ENCODE data around the gene MKNK2. TPM values are rescaled to one million over a fixed set of nuclear protein-coding genes. Genes with fewer than 3 reads are reported as not detected.

Gene MKNK2
- total and polyA plus RNA-seq, 4 donors, result 107 to 333 (median 160) TPM

DNA sequence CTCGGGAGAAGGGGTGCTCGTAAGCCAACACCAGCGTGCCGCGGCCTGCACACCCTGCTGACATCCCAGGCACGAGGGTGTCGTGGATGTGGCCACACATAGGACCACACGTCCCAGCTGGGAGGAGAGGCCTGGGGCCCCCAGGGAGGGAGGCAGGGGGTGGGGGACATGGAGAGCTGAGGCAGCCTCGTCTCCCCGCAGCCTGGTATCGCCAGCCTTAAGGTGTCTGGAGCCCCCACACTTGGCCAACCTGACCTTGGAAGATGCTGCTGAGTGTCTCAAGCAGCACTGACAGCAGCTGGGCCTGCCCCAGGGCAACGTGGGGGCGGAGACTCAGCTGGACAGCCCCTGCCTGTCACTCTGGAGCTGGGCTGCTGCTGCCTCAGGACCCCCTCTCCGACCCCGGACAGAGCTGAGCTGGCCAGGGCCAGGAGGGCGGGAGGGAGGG is 48.0 kb upstream of the MKNK2 start:
- H3K4me1 ChIP-seq (ENCODE audit: control insufficient read depth in 5 of 5, insufficient read depth in 5 of 5, low read length in 5 of 5), result peaks cover 0 to 21% (median 5%) of the 10 kb centered on the region in 5 donors
- H3K9ac ChIP-seq (ENCODE audit: insufficient read depth in 1 of 2, low read length in 2 of 2), result no peak overlapping the region
- WGBS, 2 donors, result 84 to 89% methylated on average over 16 of the region's 16 CpGs
- H3K36me3 ChIP-seq (ENCODE audit: control insufficient read depth in 4 of 4, insufficient read depth in 4 of 4, low read length in 4 of 4), result peaks cover 2 to 41% (median 6%) of the 10 kb centered on the region in 4 donors
- ATAC-seq (ENCODE audit: insufficient read depth, low FRiP score), result no peak
- H3K27ac ChIP-seq (ENCODE audit: low read depth in 1 of 2, low read length in 1 of 2), result no peak overlapping the region
- H3K27me3 ChIP-seq (ENCODE audit: control insufficient read depth in 3 of 3, insufficient read depth in 3 of 3, low read length in 2 of 3), result no peaks in the 10 kb centered on the region
- no peak overlapping the region for H3K4me3 ChIP-seq
- DNase-seq, result no peak
- no peaks in the 10 kb centered on the region for H3K9me3 ChIP-seq (ENCODE audit: control insufficient read depth in 4 of 4, insufficient read depth in 3 of 4, low read length in 3 of 4)
- TF ChIP-seq CTCF (IDR thresholded peaks at IDR 0.05; ENCODE audit: control extremely low read depth, extremely low read depth), result no peak

DNA sequence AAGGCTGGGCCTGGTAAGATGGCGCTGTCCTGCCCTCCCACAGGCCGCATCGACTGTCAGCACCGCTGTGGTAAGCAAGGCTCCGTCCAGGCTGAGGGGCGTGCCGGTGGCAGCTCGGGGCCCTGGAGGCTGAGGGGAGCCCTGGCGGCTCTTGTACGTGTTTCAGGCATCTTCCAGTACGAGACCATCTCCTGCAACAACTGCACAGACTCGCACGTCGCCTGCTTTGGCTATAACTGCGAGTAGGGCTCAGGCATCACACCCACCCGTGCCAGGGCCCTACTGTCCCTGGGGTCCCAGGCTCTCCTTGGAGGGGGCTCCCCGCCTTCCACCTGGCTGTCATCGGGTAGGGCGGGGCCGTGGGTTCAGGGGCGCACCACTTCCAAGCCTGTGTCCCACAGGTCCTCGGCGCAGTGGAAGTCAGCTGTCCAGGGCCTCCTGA is 46.9 kb upstream of the MKNK2 start:
- no peak for ATAC-seq (ENCODE audit: insufficient read depth, low FRiP score)
- Histone ChIP-seq H3K27me3 (ENCODE audit: control insufficient read depth in 3 of 3, insufficient read depth in 3 of 3, low read length in 2 of 3) (no peaks in the 10 kb centered on the region), H3K4me3 (no peak overlapping the region), H3K9me3 (ENCODE audit: control insufficient read depth in 4 of 4, insufficient read depth in 3 of 4, low read length in 3 of 4) (no peaks in the 10 kb centered on the region), H3K9ac (ENCODE audit: insufficient read depth in 1 of 2, low read length in 2 of 2) (no peak overlapping the region), H3K4me1 (ENCODE audit: control insufficient read depth in 5 of 5, insufficient read depth in 5 of 5, low read length in 5 of 5) (peaks cover 0 to 21% (median 5%) of the 10 kb centered on the region in 5 donors), H3K27ac (ENCODE audit: low read depth in 1 of 2, low read length in 1 of 2) (no peak overlapping the region), H3K36me3 (ENCODE audit: control insufficient read depth in 4 of 4, insufficient read depth in 4 of 4, low read length in 4 of 4) (peaks cover 2 to 34% (median 7%) of the 10 kb centered on the region in 4 donors)
- WGBS, 2 donors, result 82 to 85% methylated on average over 23 of the region's 23 CpGs
- no peak for TF ChIP-seq CTCF (IDR thresholded peaks at IDR 0.05; ENCODE audit: control extremely low read depth, extremely low read depth)
- DNase-seq, result no peak

- TF ChIP-seq CTCF (IDR thresholded peaks at IDR 0.05; ENCODE audit: control extremely low read depth, extremely low read depth), result no peak
- ATAC-seq (ENCODE audit: insufficient read depth, low FRiP score), result no peak
- WGBS, 2 donors, result 21 to 28% methylated on average over 29 to 30 of the region's 30 CpGs
- DNase-seq, result peak in 1 of 3 donors; percentile 26
- peaks cover 0 to 21% (median 5%) of the 10 kb centered on the region in 5 donors for H3K4me1 ChIP-seq (ENCODE audit: control insufficient read depth in 5 of 5, insufficient read depth in 5 of 5, low read length in 5 of 5)
- H3K9ac ChIP-seq (ENCODE audit: insufficient read depth in 1 of 2, low read length in 2 of 2), result no peak overlapping the region
- H3K27me3 ChIP-seq (ENCODE audit: control insufficient read depth in 3 of 3, insufficient read depth in 3 of 3, low read length in 2 of 3), result no peaks in the 10 kb centered on the region
- H3K36me3 ChIP-seq (ENCODE audit: control insufficient read depth in 4 of 4, insufficient read depth in 4 of 4, low read length in 4 of 4), result peaks cover 2 to 31% (median 8%) of the 10 kb centered on the region in 4 donors
- no peak overlapping the region for H3K4me3 ChIP-seq
- no peaks in the 10 kb centered on the region for H3K9me3 ChIP-seq (ENCODE audit: control insufficient read depth in 4 of 4, insufficient read depth in 3 of 4, low read length in 3 of 4)
- H3K27ac ChIP-seq (ENCODE audit: low read depth in 1 of 2, low read length in 1 of 2), result peak overlapping the region; percentile 69 to 85
These were observed 46.3 kb upstream of the MKNK2 start for GRCh38 chr19:2097203-2097885.
